Epithelial cell of esophagus (primary cell): ENCODE data around the gene USP49.

Experiments used
- DNase-seq: peaks from one replicate; pipeline ENCODE4 v3.0.0; 2010; ENCODE audit warnings: low read depth
- H3K4me3 ChIP-seq: 2 replicates; pipeline ENCODE4 v1.5.1; 2011; ENCODE audit warnings: mild to moderate bottlenecking, low read length, control low read depth
- CTCF ChIP-seq: IDR thresholded peaks from 2 replicates; pipeline ENCODE4 v1.5.1; 2011; ENCODE audit warnings: low read depth, mild to moderate bottlenecking, low read length, control low read depth, inconsistent platforms; ENCODE audit not compliant: insufficient read depth; ENCODE audit errors: missing control alignments

USP49 gene

GRCh38 chr6:41843178-41843577, 52.0 kb downstream of the USP49 start:
- no peak overlapping the region for H3K4me3 ChIP-seq
- TF ChIP-seq CTCF = no peak
- no peak for DNase-seq

- no peak for DNase-seq
- no peak for TF ChIP-seq CTCF
- H3K4me3 ChIP-seq = no peak overlapping the region
Measured at GRCh38 chr6:41840326-41840725, 54.8 kb downstream of the USP49 start.

- no peak for TF ChIP-seq CTCF
Measured at GRCh38 chr6:41836660-41837052, 58.5 kb downstream of the USP49 start.

GRCh38 chr6:41836022-41836659, 59.0 kb downstream of the USP49 start:
- no peak for TF ChIP-seq CTCF
- no peak overlapping the region for H3K4me3 ChIP-seq
- no peak for DNase-seq

More at GRCh38 chr6:41836660-41837052, 58.5 kb downstream of the USP49 start:
- no peak overlapping the region for H3K4me3 ChIP-seq
- peak; percentile 64 for DNase-seq

GRCh38 chr6:41832263-41832662, 62.9 kb downstream of the USP49 start:
- no peak overlapping the region for H3K4me3 ChIP-seq
- no peak for TF ChIP-seq CTCF
- DNase-seq = no peak

- DNase-seq = no peak
- H3K4me3 ChIP-seq = no peak overlapping the region
- TF ChIP-seq CTCF = no peak
Measured at GRCh38 chr6:41826343-41827022, 68.7 kb downstream of the USP49 start.
